ENCODE data around the gene SORL1. TPM values are rescaled to one million over a fixed set of nuclear protein-coding genes. Genes with fewer than 3 reads are reported as not detected.

The SORL1 gene
- polyA plus RNA-seq, 1 donor from 2014 or later = 6.5 TPM

GRCh38 chr11:121497176-121497998 lies 45.3 kb downstream of the SORL1 start:
- no peak overlapping the region for H3K9ac ChIP-seq (ENCODE audit: low read length)
- H2AFZ ChIP-seq (ENCODE audit: low read depth, low read length) = no peak overlapping the region
- no peaks in the 10 kb centered on the region for H3K9me2 ChIP-seq (ENCODE audit: insufficient read depth, low read length)
- H3K27me3 ChIP-seq (ENCODE audit: insufficient read depth, low read depth, low read length) = no peaks in the 10 kb centered on the region
- H4K20me1 ChIP-seq (ENCODE audit: insufficient read depth) = no peaks in the 10 kb centered on the region
- H3K4me3 ChIP-seq (ENCODE audit: low read length) = no peak overlapping the region
- no peak overlapping the region for H3K4me2 ChIP-seq (ENCODE audit: low read length)
- H3K79me2 ChIP-seq (replicated peaks; ENCODE audit: insufficient read depth, low read length) = no peaks in the 10 kb centered on the region
- no peaks in the 10 kb centered on the region for H3K9me3 ChIP-seq (ENCODE audit: low read length)
- H3K27ac ChIP-seq (ENCODE audit: low read length) = no peak overlapping the region
- H3K36me3 ChIP-seq (ENCODE audit: insufficient read depth, low read length) = no peaks in the 10 kb centered on the region
- TF ChIP-seq POLR2AphosphoS5 (IDR thresholded peaks at IDR 0.05) = no peak
- no peak for TF ChIP-seq EP300 (conservative IDR thresholded peaks at IDR 0.05; ENCODE audit: poor library complexity, severe bottlenecking)
- no peak for TF ChIP-seq SMC3 (conservative IDR thresholded peaks at IDR 0.05; ENCODE audit: poor library complexity)
- H3F3A ChIP-seq (ENCODE audit: insufficient read depth, low read length, poor library complexity, severe bottlenecking) = no peaks in the 10 kb centered on the region

GRCh38 chr11:121499405-121499804 lies 47.3 kb downstream of the SORL1 start:
- TF ChIP-seq SMC3 (conservative IDR thresholded peaks at IDR 0.05; ENCODE audit: poor library complexity) (no peak), TAF1 (IDR thresholded peaks at IDR 0.05; ENCODE audit: low read depth) (no peak), POLR2AphosphoS5 (IDR thresholded peaks at IDR 0.05) (no peak), EZH2 (IDR thresholded peaks at IDR 0.05; ENCODE audit: borderline replicate concordance, insufficient read depth, low read length, poor library complexity, severe bottlenecking) (no peak), MXI1 (conservative IDR thresholded peaks at IDR 0.05; ENCODE audit: poor library complexity, severe bottlenecking) (no peak), CTCF (IDR thresholded peaks at IDR 0.05; ENCODE audit: poor library complexity, severe bottlenecking) (no peak), EP300 (conservative IDR thresholded peaks at IDR 0.05; ENCODE audit: poor library complexity, severe bottlenecking) (no peak), REST (IDR thresholded peaks at IDR 0.05; ENCODE audit: borderline replicate concordance) (no peak), RAD21 (conservative IDR thresholded peaks at IDR 0.05) (no peak)
- no peaks in the 10 kb centered on the region for H3K9me3 ChIP-seq (ENCODE audit: low read length)
- no peaks in the 10 kb centered on the region for H3K9me2 ChIP-seq (ENCODE audit: insufficient read depth, low read length)
- no peak overlapping the region for H3K4me2 ChIP-seq (ENCODE audit: low read length)
- no peaks in the 10 kb centered on the region for H3K79me2 ChIP-seq (replicated peaks; ENCODE audit: insufficient read depth, low read length)
- no peaks in the 10 kb centered on the region for H3K27me3 ChIP-seq (ENCODE audit: insufficient read depth, low read depth, low read length)
- no peak overlapping the region for H3K27ac ChIP-seq (ENCODE audit: low read length)
- no peaks in the 10 kb centered on the region for H3F3A ChIP-seq (ENCODE audit: insufficient read depth, low read length, poor library complexity, severe bottlenecking)
- no peak overlapping the region for H3K9ac ChIP-seq (ENCODE audit: low read length)
- H2AFZ ChIP-seq (ENCODE audit: low read depth, low read length) = no peak overlapping the region
- no peaks in the 10 kb centered on the region for H4K20me1 ChIP-seq (ENCODE audit: insufficient read depth)
- no peaks in the 10 kb centered on the region for H3K36me3 ChIP-seq (ENCODE audit: insufficient read depth, low read length)
- H3K4me3 ChIP-seq (ENCODE audit: low read length) = no peak overlapping the region

Measured in neural cell (in vitro differentiated cells).